GM12872 (cell line): ENCODE measurements around the gene MYO7B.

ENCODE experiments used
- CTCF ChIP-seq: IDR thresholded peaks from 3 replicates; pipeline ENCODE4 v1.5.1; 2011; ENCODE audit warnings: low read depth, mild to moderate bottlenecking, low read length, moderate library complexity; ENCODE audit not compliant: insufficient read depth

MYO7B gene

GRCh38 chr2:127651971-127652550 lies 116.6 kb downstream of the MYO7B start:
- no peak for TF ChIP-seq CTCF

- TF ChIP-seq CTCF, result no peak
Observed at GRCh38 chr2:127652786-127653357, 117.4 kb downstream of the MYO7B start.

- TF ChIP-seq CTCF, result no peak
Observed at GRCh38 chr2:127653421-127654083, 118.1 kb downstream of the MYO7B start.

- no peak for TF ChIP-seq CTCF
Observed at GRCh38 chr2:127654084-127654837, 118.8 kb downstream of the MYO7B start.

- no peak for TF ChIP-seq CTCF
Observed at GRCh38 chr2:127654838-127655175, 119.3 kb downstream of the MYO7B start.

GRCh38 chr2:127655209-127656073 lies 120.0 kb downstream of the MYO7B start:
- no peak for TF ChIP-seq CTCF
